ENCODE data around the gene MYOZ3.
A peak's percentile ranks its signal among the peaks of the same experiment; 100 is the strongest.

The MYOZ3 gene, protein sequence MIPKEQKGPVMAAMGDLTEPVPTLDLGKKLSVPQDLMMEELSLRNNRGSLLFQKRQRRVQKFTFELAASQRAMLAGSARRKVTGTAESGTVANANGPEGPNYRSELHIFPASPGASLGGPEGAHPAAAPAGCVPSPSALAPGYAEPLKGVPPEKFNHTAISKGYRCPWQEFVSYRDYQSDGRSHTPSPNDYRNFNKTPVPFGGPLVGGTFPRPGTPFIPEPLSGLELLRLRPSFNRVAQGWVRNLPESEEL

DNA sequence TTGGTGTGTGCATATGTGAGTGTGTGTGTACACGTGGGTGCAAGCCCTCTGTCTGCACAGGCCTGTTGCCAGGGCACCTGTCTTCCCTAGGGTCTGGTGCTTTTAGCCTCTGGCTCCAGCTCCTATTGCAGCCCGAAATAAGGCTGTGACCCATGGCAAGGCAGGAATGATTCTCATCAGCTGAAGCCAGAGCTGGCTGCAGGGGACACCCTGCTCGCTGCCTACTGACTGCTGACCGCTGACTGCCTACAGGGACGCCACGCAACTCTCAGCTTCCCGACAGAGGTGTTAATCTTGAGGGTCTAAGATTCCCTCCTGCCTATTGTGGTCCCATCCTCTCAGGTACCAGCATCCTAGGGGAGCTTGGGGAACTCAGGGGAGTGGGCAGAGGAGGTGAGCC, at the start of gene MYOZ3:
Gene MYOZ3, plus strand, starts transcription at position 166 of the 400 bp plus-strand sequence. CDS start 1,691 bp downstream, outside the sequence.
- no peak for DNase-seq (ENCODE audit: low spot score)

DNA sequence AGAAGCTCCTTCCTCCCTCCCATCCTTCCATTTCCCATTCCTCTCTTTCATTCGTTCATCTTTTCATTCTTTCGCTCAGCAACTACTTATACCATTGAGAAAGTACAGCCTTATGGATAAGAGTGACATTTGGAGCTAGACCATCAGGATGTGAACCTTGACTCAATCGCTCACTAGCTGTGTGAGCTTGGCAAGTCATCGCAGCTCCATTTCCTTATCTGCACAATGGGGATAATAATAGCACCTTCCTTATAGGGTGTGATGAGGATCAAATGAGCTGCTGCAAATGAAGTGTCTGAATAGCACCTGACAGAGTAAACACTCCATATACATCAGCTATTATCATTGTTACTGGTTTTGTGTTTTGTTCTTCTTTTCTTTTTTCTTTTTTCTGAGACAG, 48.6 kb upstream of the MYOZ3 start:
- no peak for DNase-seq (ENCODE audit: low spot score)

DNA sequence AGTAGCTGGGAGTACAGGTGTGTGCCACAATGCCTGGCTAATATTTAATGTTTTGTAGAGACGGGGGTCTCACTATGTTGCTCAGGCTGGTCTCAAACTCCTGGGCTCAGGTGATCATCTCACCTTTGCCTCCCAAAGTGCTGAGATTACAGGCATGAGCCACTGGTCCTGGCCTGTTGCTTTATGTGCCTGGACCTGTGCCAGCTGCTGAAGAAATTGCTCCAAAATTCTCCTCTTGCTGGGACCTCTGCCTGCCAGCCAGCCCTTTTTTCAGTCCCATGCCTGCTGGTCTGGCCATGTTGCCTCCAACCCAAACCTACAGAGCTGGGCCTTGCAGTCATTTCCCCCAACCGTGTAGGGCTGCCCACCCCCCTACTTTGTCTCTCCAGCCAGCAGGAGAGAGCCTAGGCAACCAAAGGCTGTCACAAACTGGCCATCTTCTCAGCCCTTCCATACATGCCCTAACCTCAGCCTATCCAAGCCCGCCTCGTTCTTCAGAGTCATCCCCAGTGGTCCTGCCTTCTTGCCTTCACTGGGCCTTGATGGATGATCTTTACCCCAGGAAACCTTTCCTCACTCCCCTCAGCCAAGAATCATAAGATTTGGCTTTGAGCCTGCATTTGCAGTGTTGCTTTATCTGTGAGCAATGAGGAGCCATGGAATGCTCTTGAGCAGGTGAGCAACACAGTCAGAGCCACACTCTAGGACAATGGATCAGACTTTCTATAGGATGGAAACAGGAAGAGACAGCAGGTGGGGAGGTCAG, 48.0 kb upstream of the MYOZ3 start:
- DNase-seq (ENCODE audit: low spot score), result no peak

DNA sequence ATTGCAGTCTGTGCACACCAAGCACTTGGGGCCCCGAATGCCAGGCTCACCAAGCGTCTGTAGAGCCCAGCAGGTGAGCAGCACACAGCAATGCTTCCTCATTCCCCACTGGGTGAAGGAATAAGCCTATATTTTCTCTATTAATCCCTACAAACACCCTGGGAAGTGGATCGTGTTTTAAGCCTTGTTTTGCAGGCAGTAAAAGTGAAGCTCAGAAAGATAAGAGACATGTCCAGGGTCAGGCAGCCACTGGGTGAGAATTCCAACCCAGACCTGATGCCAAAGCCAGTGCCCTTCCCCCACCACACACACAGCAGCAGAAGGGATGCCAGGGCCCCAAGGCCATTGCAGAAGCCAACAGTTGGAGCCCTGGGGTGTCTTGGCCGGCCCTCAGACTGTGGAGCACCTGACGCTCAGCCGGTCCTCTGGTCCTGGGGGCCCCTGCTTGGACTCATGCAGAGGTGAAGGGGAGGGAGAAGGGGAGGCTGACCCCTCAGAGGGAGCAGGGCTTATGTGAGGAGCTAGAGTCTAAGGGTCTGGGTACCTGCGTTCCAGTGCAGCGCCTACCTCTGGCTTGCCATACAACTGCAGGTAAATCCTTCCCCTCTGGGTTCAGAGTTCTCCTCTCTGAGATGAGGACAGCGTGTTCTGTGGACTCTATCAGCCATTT, 46.9 kb upstream of the MYOZ3 start:
- no peak for DNase-seq (ENCODE audit: low spot score)

DNA sequence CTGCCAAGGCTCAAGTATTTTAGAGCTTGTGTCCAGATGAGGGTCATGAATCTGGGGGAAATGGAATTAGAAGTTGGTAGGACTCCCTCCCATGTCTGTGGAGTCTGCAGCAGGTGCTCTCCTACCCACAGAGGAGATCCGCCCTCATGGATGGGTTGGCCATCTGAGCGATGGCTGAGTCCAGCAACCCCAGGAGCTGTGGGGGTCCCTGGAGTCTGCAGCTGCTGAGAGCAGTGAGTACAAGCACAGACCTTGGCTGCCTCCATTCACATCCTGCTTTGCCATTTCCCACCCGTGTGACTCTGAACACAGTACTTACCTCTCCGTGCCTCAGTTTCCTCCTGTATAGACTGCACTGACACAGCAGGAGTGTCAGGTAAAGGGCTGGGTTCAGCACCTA, 46.4 kb upstream of the MYOZ3 start:
- no peak for DNase-seq (ENCODE audit: low spot score)

DNA sequence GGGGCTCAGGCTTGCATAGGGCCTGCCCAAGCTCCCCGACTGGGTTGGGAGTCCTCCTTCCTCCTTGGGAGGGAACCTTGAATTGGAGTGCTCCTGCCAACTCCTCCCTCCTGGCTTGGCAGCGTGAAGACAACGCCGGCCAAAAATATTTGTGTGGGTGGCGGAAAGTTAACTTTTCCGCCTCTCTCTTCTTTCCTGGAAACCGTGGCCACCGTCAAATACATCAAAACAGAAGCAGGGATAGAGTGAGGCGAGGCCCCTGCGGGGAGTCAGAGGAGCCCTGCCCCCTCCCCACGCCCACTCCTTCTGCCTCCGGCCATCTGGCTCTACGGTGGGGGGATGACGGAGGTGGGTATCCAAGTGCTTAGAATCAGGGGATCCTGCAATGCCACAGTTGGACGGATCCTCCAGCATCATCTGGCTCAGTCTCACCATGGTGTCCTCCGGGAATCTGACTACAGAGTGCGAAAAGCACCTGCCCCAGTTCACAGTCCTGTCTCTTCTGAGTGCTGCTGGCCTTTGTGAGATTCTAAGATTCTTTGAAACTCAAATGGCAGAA, 45.8 kb upstream of the MYOZ3 start:
- no peak for DNase-seq (ENCODE audit: low spot score)

DNA sequence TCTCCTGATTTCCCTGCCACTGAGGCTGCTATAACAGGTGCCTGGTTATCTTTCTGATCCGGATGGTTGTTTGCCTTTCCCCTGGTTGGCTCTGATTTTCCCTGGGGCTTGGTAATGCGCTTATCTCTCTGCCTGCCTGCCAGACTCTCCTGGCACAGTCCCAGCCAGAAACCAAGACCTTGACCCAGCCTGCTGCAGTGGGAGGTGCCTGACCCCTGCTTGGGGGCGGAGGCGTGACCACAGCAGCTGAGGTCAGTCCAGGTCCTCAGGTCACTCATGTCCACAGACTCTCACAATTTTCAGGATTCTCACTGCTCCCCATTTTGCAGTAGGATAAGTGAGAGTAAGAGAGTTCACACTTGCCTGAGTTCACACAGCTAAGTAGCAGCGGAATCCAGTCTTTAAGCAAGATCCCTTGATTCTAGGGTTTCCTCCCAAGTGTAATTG, 45.0 kb upstream of the MYOZ3 start:
- DNase-seq (ENCODE audit: low spot score), result no peak

DNA sequence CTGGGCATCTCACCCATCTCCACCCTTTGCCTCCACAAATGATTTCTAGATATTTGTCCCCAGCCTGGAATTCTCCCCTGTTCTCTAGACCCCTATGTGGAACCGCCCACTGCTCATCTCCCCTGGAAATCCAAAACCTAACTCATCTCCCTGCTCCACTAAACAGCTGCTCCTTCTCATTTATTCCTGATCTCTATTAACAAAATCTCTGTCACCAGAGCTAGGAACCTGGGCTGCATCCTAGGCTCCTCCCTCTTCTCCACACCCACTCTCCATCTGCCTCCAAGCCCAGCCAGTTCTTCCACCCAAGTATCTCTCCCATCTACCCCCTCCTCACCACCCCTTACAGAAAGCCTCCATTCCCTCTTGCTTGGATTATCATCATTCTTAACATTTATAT, 44.5 kb upstream of the MYOZ3 start:
- no peak for DNase-seq (ENCODE audit: low spot score)

DNA sequence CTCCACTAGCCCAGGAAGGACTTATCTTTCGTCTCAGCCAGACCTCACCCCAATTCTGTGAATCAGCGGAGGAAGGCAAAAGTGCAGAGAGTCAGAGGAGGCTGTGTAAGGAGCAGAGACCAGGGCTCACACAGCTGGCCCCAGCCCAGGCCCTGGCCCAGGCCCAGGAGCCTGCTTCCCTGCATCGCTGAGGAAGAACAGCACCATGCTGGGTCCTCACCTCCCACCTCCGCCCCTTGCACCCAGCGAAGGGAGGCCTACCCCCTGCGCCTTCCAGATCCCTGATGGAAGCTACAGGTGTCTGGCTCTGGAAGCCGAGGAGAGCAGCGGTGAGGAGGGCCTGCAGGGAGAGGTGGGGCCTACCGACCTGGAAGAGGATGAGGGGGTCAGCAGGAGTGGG, 42.9 kb upstream of the MYOZ3 start:
- no peak for DNase-seq (ENCODE audit: low spot score)

DNA sequence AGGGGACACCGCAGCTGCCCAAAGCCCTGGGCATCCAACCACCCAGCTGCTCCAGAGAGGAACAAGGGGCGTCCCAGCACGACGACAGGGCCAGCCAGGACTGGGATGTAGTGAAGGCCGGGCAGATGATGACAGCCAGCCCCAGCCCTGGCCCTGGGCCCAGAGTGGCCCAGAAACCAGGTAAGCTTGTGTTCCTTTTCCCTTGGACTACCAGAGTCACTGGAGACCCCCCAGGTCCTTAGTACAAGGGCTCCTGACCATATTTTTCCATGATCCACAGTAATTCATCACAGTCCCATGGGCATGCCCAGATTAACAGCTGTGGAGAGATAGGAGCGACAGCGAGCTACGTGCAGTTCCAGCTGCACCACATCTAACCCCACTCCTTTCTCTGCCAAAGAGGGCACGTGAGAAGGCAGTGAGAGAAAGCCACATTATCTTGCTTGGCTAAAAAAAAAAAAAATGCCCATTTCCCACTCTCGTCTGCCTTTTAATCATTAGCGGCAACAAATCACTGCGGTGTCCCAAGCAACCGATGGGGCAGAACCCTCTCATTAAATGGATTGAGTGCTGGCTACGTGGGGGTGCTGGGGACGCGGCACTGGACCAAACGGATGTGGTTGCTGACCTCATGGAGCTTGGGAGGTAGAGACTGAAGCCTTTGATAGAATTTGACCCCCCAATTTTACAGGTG, 42.3 kb upstream of the MYOZ3 start:
- DNase-seq (ENCODE audit: low spot score), result no peak

DNA sequence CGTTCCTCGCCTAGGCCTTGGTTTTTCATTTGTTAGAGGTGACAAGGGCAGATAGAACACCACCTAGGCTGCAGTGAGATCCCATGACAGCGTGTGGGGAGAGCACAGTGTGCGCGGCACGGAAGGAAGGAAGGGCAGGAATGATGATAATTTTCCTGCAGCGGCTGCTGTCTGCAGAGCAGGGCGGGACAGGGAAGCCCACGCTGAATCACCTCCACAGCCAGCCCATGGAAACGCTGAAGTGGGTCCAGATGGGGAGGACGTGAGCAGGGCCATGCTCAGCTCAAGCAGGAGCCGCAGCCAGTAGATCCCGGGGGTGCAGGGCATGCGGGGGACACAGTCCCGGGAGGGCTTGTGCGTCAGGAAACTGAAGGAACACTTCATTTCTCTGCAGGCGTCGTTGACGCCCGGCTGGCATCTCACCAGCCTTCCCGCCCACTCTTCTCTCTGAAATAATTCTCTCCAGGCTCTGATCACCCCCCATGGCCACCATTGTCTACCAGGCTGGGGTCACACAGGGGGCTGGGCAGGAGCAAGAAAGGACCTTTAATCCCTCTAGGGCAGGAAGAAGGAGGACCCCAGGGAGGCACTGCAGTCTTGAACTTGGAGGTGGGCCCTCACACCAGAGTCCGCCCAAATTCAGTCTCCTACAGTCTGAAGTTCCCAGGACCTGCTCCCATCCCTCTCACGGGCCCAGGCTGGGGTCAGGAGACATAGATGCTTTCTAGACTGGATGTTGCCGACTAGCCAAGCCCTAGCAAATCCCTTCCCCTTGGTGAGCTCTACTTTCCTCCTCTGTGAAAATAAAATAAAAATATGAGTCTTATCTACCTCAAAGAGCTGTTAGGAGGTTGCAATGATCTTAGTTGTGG, 41.5 kb upstream of the MYOZ3 start:
- no peak for DNase-seq (ENCODE audit: low spot score)

DNA sequence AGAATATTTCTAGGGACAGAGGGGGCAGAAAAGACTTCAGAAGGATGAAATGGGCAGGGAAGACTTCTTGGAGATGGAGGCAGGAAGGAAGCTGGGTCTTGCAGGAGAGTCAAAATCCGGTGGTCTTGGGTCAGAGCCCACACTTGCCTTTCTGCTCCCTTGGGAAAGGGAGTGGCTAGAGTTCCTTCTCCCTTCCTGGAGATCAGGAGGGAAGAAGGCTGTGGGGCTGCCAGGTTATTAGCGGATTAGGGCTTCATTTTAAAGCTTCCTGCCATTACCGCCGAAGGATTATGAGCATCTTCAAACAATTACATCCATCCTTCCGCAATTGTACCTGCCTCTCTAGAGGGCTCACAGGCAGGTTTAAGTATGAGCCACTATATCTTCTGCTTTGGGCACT, 39.8 kb upstream of the MYOZ3 start:
- no peak for DNase-seq (ENCODE audit: low spot score)

DNA sequence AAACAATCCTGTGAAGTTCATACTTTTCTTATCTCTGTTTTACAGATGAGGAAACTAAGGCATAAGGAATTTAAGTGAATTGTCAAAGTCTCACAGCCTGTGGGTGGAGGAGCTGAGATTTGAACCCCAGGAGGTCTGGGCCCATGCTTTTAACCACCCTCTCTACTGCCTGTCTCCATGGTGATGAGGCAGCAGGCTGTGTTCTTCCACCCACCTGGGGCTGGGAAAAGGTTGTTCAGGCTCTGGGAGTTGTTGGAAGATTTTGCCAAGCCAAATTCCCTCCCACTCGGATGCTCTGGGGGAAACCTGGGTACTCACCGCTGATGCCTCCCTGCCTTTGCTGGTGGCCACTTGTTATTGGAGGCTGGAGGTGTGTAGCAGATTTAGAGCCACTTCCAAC, 38.9 kb upstream of the MYOZ3 start:
- no peak for DNase-seq (ENCODE audit: low spot score)

DNA sequence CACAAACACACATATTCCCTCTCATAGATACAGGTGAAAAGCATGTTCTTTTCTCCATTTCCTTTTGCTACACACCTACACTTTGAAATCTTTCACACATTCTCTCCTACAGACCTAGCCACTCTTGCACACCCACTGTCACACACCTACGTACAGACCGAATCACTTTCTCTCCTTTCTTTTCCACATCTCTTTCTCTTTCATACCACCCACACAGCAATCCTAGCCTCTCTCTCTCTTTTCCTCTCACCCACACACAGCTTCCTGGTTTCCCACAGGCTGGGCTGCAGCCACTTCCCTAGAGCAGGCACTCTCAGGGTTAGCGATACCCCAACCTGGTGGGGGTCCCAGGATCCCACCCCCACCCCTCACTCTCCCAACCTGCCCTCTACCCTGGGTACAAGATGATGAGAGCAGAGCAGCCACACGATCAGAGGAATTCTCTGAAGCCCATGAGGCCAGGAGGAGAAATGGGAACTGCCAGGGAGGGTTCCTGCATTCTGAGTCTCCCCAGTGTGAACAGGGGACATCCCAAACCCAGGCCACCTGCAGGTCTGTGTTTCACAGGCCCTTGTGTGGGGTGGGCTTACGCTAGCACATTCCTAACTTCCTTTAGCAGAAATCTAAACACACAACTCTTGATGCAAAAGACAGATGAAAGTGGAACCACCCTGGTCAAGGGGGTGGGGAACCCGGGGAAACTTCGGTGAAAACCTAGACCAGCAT, 37.7 kb upstream of the MYOZ3 start:
- no peak for DNase-seq (ENCODE audit: low spot score)

DNA sequence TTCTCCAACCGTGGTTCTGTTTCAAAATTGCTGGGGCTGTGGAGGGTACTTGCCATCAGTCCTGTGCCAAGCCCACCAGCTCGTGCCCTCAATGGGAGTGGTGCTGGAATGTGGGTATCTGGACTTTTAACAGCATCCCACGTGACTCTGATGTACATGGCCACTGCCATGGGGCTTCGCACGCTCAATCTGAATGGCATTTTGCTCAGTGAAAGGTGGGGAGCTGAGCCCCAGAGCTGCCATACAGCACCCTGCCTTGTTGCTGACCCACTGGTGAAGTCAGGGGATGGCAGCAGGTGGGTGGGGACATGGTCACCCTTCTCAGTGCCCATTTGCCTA, 37.2 kb upstream of the MYOZ3 start:
- DNase-seq (ENCODE audit: low spot score), result no peak

DNA sequence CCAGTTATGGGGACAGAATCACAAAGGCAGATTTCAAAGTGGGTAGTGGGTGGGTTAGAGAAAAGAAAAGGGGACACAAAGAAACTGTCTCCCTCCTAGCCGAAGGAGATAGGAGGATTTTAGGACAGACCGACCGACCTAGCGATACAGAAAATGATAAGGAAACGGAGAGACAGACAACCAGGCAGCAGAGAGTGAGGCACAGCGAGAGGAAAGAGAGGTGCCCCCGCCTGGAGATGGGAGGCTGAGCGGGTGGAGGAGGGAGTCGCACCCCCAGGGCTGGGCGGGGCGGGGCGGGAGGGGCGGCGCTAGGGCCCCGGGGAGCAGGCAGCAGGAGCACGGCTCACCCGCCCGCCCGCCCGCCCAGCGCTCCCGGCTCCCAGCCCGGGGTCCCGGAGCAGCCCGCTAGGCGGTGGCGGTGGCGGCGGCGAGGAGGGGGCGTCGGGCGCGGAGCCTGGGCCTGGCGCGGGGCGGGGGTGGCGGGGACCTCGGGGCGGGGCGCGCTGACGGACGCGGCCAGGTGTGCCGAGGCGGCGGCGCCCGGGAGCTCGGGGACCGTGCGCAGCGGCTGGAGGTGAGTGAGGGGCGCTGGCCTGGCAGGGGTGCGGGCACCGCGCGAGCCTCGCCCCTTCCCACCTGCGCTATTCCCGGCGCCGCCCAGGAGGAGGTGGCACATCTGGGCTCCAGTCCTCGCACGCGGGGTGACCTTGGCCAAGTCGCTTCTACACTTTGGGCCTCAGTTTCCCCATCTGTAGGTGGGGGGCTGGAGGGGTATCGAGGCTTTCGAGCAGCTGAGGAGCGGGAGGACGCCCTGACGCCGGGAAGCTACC, 36.5 kb upstream of the MYOZ3 start:
- peak; percentile 39 for DNase-seq (ENCODE audit: low spot score)

DNA sequence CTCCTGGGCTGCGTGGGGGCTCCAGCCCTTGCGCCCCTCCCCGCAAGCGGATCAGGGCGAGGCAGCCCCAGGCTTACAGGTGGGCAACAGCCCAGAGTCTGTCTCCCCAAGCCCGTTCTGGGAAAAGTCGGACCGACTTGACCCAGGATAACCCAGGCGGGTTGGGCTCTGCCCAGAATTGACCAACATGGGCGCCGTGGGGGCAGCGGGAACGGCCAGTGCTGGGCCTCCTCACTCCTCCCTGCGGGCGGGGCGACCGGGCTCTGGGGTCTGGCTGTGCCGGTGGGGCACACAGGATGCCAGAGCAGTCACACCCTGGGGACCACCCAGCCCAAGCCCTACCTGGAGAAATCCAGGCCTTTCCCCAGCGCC, 35.9 kb upstream of the MYOZ3 start:
- no peak for DNase-seq (ENCODE audit: low spot score)

DNA sequence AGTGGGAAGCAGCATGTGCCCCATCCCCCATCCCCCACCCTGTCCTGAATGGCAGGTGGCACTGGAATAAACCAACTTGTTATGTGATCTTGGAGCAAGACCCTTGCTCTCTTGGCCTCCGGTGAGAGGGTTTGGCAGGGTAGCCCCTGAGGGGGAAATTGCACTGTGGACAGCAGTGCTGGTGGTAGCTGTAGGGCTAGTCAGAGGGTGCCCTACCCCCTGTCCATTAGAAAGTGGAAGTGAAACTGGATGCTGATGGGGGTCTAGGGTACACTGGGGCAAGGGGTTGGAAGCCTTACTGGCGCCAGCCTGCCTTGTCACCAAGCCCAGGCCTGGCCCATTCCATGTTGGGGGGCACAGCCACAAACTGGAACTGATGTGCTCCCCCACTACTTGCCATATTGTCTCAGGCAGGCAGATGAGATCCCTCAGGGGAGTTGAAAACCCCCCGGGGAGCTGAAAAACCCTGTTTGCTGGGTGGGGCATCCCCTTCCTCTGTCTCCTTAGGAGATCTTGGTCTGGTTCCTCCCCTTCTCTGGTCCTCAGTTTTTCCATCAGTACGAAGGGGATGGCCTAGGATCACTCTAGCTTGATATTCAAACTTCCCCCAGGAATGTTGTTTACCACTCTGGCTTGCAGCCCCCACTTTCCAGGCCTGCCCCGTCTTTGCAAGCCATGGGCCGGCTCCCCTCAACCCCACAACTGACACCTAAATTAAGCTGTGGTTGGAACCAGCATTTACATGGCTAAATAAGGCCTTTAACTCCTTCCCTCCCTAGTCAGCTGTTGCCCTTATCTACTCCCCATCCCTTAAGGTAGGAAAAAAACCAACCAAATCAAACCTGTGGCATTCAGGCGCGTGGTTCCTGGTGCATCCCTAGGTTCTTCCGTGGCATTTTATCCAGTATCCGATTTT, 35.0 kb upstream of the MYOZ3 start:
- DNase-seq (ENCODE audit: low spot score), result no peak

DNA sequence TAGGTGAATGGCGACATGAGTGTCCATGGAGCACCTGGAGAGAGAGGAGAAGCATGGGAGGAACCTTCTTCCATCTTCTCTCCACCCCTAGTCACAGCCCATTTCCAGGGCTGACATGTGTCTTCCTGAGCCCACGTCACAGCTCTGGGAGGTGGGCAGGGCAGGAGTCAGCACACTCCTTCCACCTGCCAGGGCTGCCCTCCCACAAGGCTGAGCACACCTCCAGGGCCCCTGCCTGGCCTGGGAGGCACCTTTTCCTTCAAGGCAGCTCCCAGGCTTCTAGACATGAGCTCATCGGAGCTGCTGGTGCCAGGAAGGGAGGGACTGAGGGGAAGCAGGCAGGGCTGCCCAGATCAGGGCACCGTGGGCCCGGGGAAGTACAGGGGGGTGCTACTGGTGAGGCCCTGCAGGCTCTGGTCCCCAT, 34.2 kb upstream of the MYOZ3 start:
- DNase-seq (ENCODE audit: low spot score), result no peak
